ENCODE results near the gene CRTAC1. TPM values are rescaled to one million over a fixed set of nuclear protein-coding genes. Genes with fewer than 3 reads are reported as not detected.
A peak's percentile ranks its signal among the peaks of the same experiment; 100 is the strongest.

CRTAC1 gene
- total and polyA plus RNA-seq, 9 of the 15 experiments (the other 6 are each of a cell fraction or from before 2014, with no cell fraction given) = not detected

- H3K9me1 ChIP-seq (ENCODE audit: control insufficient read depth, insufficient read depth, low read length) = no peaks in the 10 kb centered on the region
- no peak for FAIRE-seq
- H3K27ac ChIP-seq (ENCODE audit: extremely low read depth, low read depth, low read length) = no peak overlapping the region
- H3K4me2 ChIP-seq (ENCODE audit: insufficient read depth, low read length) = no peak overlapping the region
- no peaks in the 10 kb centered on the region for H3K4me1 ChIP-seq (replicated peaks in 1 of 2; ENCODE audit: control insufficient read depth in 2 of 2, insufficient read depth in 2 of 2, low read length in 2 of 2)
- intact Hi-C loops (cut with micrococcal nuclease) = no loop called here
- ChIA-PET CTCF (ENCODE audit: low intra/inter-chr PET ratio) (no interaction called here), POLR2A (no interaction called here)
- H3K9me3 ChIP-seq (replicated peaks; ENCODE audit: control insufficient read depth, insufficient read depth, low read depth, low read length) = no peaks in the 10 kb centered on the region
- no peaks in the 10 kb centered on the region for H3K79me2 ChIP-seq (ENCODE audit: control insufficient read depth, insufficient read depth, low read length)
- no peak overlapping the region for H2AFZ ChIP-seq (ENCODE audit: low read depth, low read length)
- no peaks in the 10 kb centered on the region for H3K36me3 ChIP-seq (ENCODE audit: control insufficient read depth, insufficient read depth, low read length)
- no peak overlapping the region for H3K4me3 ChIP-seq
- BruUV-seq (replicated peaks) = no TSS peak
- peaks cover 5 to 26% of the 10 kb centered on the region in 2 experiments; a peak in 4 of 5 replicates for H3K27me3 ChIP-seq (ENCODE audit: control insufficient read depth in 2 of 2, insufficient read depth in 2 of 2, low read length in 2 of 2)
- no peaks in the 10 kb centered on the region for H4K20me1 ChIP-seq (replicated peaks; ENCODE audit: control insufficient read depth, insufficient read depth, low read length)
- in situ Hi-C loops (cut with MboI) = no loop called here
- WGBS (ENCODE audit: insufficient coverage, low coverage, missing lambda C conversion rate) = 0% methylated on average over 1 of the region's 7 CpGs
- ATAC-seq = no peak
- H3K9ac ChIP-seq (ENCODE audit: insufficient read depth in 1 of 2, low read depth in 2 of 2, low read length in 2 of 2) = peak overlapping the region in 1 of 2 experiments; percentile 22; a peak in 1 of 4 replicates
- no peak for DNase-seq (ENCODE audit: extremely low read depth in 1 of 4, low spot score in 3 of 4)
- TF ChIP-seq RFX5 (IDR thresholded peaks at IDR 0.05; ENCODE audit: low read depth, low read length) = no peak
Measured at GRCh38 chr10:97875391-97875790, 155.0 kb downstream of the CRTAC1 start.

GRCh38 chr10:97874332-97874731, 156.1 kb downstream of the CRTAC1 start:
- Histone ChIP-seq H3K4me2 (ENCODE audit: insufficient read depth, low read length) (no peak overlapping the region), H3K4me3 (no peak overlapping the region), H3K36me3 (ENCODE audit: control insufficient read depth, insufficient read depth, low read length) (no peaks in the 10 kb centered on the region), H4K20me1 (replicated peaks; ENCODE audit: control insufficient read depth, insufficient read depth, low read length) (no peaks in the 10 kb centered on the region), H3K27me3 (ENCODE audit: control insufficient read depth in 2 of 2, insufficient read depth in 2 of 2, low read length in 2 of 2) (peaks cover 5 to 26% of the 10 kb centered on the region in 2 experiments; a peak in 4 of 5 replicates), H3K9me1 (ENCODE audit: control insufficient read depth, insufficient read depth, low read length) (no peaks in the 10 kb centered on the region), H3K9ac (ENCODE audit: insufficient read depth in 1 of 2, low read depth in 2 of 2, low read length in 2 of 2) (no peak overlapping the region), H2AFZ (ENCODE audit: low read depth, low read length) (no peak overlapping the region), H3K4me1 (replicated peaks in 1 of 2; ENCODE audit: control insufficient read depth in 2 of 2, insufficient read depth in 2 of 2, low read length in 2 of 2) (peaks cover 0 to 1% of the 10 kb centered on the region in 2 experiments; a peak in 2 of 5 replicates), H3K79me2 (ENCODE audit: control insufficient read depth, insufficient read depth, low read length) (no peaks in the 10 kb centered on the region), H3K9me3 (replicated peaks; ENCODE audit: control insufficient read depth, insufficient read depth, low read depth, low read length) (no peaks in the 10 kb centered on the region), H3K27ac (ENCODE audit: extremely low read depth, low read depth, low read length) (no peak overlapping the region)
- 0% methylated on average over 4 of the region's 6 CpGs for WGBS (ENCODE audit: insufficient coverage, low coverage, missing lambda C conversion rate)
- no peak for ATAC-seq
- FAIRE-seq = no peak
- in situ Hi-C loops (cut with MboI) = loop anchor here (25.0 kb wide), 1 partner anchor 112 kb away; the partner anchor contains the start of gene SFRP5
- no TSS peak for BruUV-seq (replicated peaks)
- intact Hi-C loops (cut with micrococcal nuclease) = no loop called here
- DNase-seq (ENCODE audit: extremely low read depth in 1 of 4, low spot score in 3 of 4) = no peak
- TF ChIP-seq ZNF436 (CRISPR knock-in tag; IDR thresholded peaks at IDR 0.05) (no peak), RBM25 (IDR thresholded peaks at IDR 0.05; ENCODE audit: low read depth, low read length, severe bottlenecking) (peak; percentile 40)
- ChIA-PET POLR2A (interaction anchor here (0.7 to 1.4 kb wide), 2 partner anchors 13 to 396 kb away, joined by 3 read pairs; no protein-coding TSS in a partner anchor), CTCF (ENCODE audit: low intra/inter-chr PET ratio) (no interaction called here)
